ENCODE measurements around the gene HTRA2.

Gene HTRA2

DNA sequence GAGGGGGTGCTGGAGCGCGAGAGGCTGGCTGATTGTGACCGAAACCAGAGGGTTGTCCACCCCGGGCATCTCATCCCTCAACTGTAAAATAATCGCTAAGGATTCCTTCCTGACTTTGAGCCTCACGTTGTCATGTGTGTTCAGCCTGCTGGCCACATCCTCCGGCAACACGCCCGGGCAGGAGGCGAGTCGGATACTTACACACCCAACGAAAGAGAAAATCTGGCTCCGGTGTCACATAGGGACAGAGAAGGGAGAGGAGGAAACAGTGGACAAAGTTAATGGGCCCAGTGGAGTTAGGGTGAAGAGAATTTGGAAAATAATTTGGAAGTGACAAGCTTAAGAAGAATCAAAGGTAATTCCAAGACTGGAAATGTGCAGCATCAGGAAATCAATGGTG, 13.1 kb upstream of the HTRA2 start:
- FAIRE-seq: no peak

DNA sequence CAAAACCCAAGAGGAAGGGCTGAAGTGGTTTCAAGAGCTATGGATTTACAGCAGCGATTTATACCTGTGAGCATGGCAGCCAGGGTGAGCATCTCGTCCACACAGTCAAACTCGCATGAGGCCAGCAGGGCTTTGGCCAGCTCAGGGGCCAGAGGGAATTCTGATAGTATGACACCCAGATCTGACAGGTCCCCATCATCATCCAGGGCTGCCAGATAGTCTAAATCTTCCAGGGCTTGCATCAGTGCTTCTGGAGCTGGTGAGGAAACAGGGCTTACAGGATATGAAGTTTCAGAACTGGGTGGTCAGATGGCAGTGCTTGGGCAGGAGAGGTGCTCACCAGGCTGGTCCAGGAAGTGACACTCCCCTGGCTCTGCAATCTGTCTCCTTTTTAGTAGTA, 7.2 kb upstream of the HTRA2 start:
- no peak for FAIRE-seq

DNA sequence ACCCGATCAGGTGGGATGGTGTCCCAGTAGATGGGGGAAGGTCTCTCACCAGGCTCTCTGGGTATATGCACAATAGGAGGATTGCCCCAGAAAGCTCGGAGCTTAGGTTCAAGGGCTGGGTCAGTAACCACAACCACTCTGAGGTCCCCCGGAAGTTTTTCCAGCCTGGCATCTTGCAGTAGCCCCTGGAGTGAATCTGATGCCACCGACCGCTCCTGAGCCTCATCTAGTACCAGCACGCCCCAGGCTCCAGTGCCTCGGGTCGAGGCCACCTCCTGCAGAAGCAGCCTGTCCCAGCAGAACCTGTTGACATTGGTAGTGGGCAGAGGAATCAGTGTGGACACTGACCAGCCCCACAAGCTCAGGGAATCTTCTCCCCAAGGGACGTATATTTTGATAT, 5.7 kb upstream of the HTRA2 start:
- no peak for FAIRE-seq

DNA sequence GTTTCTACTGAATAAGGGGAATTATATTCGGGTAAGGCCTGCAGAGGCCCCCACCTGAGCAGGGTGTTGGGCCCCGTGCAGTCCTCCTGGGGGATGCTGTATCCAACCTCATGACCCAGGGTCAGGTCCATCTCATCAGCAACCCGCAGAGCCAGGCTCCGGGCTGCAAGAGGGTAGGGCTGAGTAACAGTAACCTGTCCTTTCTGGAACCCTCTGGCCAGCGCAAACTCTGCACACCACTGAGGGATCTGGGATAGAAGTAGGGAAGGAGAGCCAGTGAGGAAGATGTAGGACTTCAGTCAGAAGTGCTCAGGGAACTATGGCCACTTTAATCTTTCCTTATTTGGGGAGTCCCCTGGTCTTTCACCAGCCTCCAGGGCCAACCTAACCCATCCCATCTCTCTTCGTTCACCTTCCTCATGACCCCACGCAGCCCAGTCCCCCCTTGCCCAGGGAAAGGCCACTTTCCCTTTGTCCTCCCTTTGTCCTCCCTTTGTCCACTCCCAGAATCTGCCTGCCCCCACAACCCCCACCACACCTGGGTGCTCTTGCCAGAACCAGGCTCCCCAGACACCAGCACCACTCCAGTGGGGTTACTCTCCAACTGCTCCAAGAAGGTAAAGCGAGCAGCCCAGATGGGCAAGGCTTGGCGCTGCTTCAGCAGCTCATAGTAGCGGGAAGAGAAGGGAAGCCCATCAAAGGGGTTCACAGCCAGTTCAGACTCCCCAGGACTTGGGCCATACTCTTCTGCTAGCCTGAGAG, 4.6 kb upstream of the HTRA2 start:
- FAIRE-seq: no peak

DNA sequence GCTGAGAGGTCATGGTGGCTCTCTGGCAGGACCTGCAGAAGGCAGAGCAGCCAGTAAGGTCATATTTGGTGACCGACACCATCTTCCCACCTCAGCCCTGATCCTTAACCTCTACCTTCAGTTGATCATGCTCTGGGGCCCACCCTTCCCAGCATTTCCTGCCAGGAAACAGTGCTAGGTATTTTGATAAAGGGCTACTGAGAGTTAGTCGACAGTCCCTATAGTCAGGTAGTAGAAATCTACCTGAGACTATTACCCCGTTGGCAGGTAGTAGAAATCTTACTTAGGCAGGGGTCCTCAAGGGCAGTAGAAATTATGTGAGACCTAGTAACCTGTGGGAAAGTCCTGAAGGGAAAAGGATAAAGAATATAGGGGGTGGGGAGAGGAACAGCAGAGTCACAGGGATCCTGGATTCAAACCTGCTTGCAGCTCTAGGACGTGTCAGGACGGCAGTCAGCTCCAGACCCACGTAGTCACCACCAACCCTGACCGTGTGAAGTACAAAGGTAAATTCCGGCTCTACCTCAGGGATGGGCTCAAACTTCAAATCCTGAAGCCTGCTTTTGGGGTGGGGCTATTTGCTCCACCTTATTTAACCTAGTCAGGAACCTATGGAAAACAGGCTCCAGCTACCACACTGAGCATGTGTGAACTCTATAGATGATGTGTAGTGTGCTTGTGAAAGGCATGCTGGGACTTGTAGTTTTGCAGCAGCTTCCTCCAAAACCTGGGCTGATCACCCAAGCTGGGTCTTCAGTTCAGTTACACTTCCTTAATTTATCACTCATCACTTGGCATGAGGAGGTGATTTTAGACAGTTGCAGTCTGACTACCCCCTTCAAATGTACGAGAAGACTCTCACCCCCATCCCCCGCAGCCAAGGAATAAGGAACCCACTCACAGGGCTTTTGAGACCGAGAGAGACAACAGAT, 3.8 kb upstream of the HTRA2 start, which contains the start of gene DQX1:
DQX1 (minus strand) TSS at position 515 of the 932 bp plus-strand sequence; CDS start at position 13, 502 bp downstream.
- no peak for FAIRE-seq

DNA sequence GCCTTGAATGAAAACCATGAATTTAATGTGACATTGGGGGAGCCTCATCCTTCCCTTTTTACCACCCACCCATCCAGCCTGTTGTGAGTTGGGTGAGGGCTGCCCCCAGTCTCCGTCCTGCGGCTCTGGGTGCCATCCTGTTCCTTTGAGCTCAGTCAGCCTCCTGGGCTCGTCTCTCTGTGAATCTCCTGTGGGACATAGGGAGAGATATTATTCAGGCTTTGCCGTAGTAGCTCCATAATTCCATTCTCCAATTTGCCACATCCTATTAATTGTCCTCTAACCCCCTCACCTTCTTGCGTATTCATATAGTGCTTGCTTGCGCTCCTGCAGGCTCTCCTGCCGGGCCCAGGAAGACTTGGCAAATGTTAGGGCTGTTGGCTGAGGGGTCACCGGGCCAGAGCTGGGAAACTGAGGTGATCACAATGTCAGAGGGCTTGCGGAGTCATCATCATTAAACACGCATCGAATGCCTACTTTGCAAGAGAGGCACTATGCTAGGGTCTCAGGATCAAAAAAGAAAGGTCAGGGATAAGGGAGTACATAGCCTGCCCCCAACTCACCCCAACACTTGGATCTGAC, 3.0 kb upstream of the HTRA2 start:
- no peak for FAIRE-seq

DNA sequence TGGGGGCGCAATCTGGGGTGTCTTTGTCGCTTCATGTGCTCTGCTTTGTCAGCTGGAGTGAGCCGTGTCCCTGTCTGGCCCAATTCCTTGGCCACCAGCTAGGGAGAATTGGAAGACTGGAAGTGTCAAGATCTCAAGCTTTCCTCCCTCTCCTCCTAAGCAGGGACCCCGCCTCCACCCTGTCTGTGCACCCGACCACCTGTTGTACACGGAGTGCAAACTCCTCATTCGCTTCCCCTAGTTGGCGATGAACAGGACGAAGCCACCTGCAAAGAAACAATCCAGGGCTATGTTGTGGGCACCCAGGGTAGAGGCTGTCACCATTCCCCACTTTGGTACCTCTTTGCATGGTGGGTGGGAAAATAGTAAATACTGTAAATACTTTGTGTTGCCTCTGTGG, 2.0 kb upstream of the HTRA2 start:
- no peak for FAIRE-seq

DNA sequence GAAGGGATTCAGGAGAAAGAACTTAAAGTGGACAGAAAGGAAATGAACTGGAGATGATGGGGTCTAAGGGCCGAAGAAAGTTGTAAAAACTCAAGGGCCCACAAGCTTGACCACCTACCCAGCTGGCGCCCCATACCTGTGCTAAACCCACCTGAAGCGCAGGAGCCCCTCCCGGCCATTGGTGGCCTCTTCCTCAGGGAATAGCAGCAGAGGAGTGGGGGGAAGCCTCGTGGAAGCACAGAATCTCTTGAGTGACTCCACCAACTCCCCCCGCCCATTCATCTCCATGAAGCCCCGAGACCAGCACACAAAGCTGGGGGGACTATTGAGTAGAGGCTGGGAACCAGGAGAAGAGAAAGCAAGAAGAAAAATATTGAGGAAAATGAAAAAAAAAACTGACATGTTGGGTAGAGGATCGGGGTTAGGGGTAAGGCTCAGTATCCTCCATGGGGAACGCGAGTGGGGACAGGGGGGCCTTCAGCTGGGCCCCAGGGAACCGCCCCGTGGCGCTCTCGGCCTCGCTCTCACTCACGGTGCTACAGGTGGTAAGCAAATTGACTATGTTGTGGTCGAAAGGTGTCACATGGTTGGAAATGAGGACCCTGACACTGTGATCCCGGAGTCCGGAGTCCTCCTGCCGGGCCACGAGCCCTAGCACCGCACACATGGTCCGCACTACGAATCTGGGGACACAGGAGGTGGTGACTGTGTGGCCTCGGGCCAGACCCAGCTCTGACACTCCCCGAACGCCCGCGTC, 955 bp upstream of the HTRA2 start:
- no peak for FAIRE-seq

DNA sequence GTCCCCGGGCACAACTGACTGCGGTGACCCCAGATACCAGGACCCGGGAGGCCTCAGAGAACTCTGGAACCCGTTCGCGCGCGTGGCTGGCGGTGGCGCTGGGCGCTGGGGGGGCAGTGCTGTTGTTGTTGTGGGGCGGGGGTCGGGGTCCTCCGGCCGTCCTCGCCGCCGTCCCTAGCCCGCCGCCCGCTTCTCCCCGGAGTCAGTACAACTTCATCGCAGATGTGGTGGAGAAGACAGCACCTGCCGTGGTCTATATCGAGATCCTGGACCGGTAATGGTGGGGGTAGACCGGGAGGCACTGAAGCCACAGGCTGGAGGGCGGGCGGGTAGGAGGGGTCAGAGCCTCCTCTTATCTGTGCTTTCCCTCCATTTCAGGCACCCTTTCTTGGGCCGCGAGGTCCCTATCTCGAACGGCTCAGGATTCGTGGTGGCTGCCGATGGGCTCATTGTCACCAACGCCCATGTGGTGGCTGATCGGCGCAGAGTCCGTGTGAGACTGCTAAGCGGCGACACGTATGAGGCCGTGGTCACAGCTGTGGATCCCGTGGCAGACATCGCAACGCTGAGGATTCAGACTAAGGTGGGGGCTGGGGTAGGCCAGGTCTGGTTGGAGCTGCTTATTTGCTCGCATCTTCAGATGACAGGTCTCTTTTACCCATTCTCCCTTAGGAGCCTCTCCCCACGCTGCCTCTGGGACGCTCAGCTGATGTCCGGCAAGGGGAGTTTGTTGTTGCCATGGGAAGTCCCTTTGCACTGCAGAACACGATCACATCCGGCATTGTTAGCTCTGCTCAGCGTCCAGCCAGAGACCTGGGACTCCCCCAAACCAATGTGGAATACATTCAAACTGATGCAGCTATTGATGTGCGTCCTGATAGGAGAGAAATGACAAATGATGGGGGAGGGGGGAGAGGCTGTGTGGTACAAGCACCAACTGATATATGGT, 780 bp downstream of the HTRA2 start:
- FAIRE-seq: no peak

DNA sequence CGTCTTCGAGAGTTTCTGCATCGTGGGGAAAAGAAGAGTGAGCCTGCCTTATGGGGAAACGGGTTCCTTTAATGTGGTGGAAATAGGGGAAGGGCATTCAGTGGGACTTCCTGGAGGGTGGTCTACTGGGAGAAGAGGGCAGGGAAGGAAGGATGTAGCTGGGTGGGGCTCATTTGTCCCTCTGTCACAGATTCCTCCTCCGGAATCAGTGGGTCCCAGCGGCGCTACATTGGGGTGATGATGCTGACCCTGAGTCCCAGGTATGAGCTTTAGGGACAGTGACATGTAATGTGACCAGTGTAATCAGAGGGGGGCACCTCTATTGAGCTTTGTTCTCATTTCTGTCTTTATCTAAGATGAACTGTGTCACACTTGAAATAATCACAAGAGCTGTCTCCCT, 1.9 kb downstream of the HTRA2 start:
- FAIRE-seq: no peak

DNA sequence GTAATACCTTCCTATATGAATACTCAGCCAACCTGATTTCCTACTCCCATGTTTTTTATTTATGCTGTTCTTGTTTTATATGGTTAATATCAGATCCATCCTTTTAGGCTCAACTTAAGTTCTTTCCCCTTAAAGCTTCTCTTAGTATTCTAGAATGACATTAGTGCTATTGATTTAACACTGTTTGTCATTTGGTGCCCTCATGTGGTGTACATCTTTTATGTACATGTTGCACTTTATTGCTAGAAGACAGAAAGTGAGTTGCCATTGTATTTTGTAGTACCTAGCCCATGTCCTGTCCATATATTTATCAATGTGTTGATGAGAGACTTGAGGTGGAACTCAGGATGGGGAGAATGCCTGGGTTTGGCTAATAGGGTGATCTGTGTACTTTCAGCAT, 2.5 kb downstream of the HTRA2 start:
- FAIRE-seq: peak; percentile 56

DNA sequence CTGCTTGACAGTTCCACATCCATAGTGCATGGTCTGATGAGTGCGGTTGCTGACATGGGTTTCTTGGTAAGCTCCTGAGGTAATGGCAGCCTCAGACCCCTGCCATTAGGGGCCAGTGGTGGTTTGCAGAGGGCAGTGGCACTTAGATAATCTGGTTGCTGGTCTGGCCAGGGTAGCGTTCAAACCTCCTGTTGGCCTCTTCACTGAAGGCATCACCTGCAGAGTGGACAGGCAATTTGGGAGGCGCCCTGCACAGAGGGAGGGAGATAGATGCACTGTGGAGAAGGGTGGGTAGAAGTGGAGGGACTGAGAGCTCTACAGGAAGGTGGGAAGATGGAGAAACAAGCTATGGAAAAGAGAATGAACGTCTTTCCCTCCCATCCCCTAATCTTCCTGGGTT, 3.7 kb downstream of the HTRA2 start:
- no peak for FAIRE-seq

DNA sequence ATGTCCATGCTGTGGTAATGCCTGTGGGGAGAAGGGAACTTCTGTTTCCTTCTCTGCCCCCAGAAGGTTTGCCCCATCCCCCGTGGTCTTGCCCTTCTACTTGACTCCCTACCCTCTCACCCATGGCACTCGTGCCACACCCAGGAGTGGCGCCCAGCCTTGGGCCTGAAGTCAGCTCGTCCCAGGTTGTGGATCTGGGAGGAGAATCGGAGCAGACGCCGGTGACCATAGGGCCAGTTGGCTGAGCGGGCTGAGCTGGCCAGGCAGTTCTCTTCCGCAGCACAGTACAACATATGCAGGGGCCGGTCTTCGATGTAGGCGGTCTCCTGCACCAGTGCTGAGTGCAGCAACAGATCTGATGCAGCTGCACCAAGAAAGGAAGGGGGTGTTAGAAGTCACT, 4.7 kb downstream of the HTRA2 start:
- no peak for FAIRE-seq

DNA sequence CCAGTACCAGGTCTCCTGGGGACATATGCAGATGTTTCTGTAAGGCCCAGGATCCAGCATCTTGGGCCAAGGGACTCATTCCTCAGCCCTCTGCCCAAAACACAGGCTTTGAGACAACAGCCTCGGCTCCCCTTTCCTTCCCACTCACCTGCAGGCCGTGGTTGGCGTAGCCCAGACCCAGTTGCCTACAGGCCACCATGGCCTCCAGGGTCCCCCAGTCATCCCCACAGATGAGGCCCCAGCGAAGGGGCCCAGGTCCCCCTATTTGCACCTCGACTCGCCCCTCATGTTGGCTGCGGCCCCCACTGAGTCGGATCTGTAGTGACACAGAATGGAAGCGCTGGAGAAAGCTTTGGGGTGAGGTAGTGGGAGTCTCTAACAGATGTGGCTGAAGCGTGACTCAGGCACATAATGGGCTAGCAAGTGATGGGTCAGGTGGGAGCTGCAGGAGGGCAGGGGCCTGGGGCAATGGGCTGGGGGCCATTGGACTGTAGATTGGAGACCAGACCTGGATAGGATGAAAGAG, 5.8 kb downstream of the HTRA2 start:
- FAIRE-seq: no peak

DNA sequence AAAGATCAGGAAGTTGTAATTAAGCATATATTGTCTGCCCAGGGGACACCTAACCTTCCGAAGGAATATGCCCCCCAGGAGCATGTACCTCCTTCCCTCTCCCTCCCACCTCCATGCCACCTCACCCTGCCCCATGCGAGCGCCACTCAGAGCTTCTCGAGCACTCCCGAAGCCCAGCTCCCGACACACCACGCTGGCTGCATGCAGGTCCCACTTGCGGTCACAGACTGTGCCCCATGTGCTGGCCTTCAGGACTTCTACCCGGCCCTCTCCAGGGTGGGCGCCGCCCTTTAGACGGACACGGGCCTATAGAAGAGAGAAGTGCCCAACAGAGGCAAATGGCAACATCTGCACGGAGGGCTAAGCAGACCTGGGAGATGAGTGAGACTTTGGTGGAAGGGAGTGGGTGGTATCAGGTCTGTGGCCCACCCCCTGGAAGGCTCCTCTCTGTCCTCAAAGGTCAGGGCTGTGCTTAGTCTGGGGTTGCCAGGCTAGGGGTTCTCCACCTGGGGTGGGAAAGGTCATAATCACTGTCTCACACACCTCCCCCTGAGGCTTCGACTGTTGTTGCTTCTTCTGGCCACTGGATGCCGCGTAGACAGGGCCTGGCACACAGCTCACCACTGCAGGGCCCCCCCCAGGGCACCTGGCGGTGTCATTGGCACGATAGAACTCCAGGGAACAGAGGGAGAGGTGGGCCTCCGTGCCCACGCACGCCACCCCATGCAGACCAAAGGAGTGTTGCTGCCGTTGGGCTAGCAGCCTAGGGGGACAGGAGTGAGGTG, 6.6 kb downstream of the HTRA2 start:
- no peak for FAIRE-seq

DNA sequence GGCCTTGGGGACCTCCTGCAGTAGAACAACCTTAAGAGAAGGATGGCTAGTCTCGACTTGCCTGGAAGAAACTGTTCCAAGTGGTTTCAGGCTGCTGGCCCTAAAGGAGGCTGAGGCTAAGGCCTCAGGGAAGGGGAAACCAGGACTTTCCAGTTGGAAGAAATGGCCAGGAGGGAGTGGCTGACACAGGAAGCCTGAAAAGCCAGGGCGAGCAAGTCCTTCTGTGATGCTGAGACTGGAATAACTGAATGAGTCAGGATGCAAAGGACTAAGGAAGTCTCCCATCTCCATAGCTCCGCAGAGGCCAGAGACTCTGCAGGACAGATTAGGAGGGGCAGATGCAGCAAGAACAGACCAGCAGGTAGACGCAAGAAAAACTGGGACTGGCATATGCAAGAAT, 7.4 kb downstream of the HTRA2 start:
- FAIRE-seq: no peak

DNA sequence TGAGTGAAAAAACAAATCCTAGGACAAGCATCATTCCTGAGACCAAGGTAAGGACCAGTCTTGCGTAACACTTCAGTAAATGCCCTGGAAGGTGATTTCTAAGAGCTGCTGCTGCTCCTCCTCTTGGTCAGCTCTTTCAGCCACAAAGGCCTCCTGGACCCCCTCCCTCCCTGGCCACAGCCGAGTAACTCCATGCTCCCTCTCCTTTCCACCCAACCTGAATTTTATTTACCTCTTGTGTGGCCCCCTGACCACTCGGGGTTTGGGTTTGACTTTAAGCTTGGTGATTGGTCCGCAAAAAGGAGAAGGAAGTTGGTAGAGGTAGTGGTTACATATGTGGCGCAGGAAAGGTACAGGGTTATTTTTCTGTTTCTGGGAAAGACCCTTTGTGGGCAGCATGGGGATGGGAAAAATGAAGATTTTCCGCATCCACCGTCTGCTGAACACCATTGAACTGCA, 9.2 kb downstream of the HTRA2 start:
- FAIRE-seq: no peak

DNA sequence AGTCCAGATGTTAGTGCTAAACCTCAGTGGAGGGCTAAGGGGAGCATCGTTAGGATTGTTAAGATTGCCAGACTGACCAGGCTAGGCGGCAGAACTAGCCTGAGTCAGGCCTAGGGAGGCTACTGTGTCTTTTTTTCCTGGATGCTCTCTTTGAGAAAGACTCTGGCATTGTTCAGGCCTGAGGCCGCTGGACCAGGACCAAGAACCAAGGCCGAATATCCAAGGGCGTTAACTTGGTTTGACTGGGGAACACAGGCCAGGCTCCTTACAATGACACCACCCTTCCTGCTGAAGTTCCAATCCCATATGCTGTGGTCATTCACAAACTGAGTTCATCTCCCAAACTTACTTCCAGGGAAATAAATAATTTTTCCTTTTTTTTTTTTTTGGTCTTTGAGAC, 10.6 kb downstream of the HTRA2 start:
- no peak for FAIRE-seq

DNA sequence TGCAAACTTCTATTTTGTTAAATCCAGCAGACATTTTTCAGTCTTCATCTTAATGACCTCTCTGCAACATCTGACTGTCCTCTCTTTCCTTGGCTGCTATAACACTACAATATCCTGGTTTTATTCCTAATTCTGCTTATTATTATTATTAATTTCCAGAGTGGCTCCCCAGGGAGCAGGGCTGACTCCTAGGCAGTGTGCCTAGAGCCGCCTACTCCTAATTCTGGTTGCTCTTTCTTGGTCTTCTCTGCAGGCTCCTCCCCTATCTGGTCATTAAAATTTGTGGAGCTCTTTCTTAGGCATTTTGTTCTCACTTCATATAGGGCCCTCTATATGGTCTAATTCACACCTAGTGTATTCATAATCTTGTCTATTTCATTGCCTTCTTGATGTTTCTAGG, 13.2 kb downstream of the HTRA2 start:
- FAIRE-seq: no peak

DNA sequence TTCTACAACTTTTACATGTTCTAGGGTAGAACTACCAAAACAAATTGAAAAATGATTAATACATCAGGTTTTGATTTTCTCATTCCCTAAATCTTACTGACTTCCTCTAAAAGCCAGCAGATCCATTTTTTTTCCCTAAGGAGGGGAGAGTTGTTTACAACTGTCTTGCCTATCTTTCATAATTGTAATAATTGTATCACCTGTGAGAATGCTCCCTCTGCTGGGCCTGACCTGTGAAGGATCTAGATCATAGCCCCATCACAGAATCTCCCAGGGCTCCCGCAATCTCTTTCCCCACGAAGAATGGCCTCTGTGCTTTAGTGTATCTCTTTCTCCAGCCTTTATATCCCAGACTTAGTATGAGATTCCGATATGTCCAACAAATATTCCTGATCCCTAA, 14.9 kb downstream of the HTRA2 start:
- no peak for FAIRE-seq

DNA sequence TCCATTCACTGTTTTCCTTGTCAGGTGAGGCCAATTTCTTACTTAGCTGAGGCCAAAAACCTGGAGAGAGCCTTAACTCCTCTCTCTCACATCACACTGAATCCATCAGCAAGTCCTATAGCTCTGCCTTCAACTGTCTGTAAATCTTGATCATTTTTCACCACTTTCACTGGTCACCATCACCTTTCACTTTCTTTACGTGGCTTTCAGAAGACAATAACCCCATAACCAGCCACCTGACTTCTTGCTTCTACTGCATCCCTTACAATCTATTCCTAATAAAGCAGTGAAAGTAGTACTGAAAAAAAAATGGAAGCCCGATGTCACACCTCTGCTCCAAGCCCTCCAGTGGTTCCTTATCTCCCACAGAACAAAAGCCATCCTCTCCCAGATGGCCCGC, 16.3 kb downstream of the HTRA2 start:
- FAIRE-seq: no peak

All from A204.1 (cell line).